Choroid plexus epithelial cell (primary cell): ENCODE measurements around the gene KRTAP9-3.
"Not testable (repeated sequence)": the region's sequence is repeated elsewhere in the genome, so short reads cannot be mapped to it uniquely, and the experiment has no call there.

Experiments used
- DNase-seq: peaks from one replicate; pipeline ENCODE4 v3.0.0-alpha.2; 2010; ENCODE audit warnings: low read depth
- H3K4me3 ChIP-seq: 2 replicates; pipeline ENCODE4 v1.5.1; 2011; ENCODE audit warnings: low read depth, mild to moderate bottlenecking, control low read depth, low read length, moderate library complexity
- CTCF ChIP-seq: conservative IDR thresholded peaks from 2 replicates; pipeline ENCODE4 v1.5.1; 2011; ENCODE audit warnings: low read depth, mild to moderate bottlenecking, control low read depth, inconsistent platforms, low read length, moderate library complexity

KRTAP9-3 gene

GRCh38 chr17:41271858-41272257 is 39.6 kb downstream of the KRTAP9-3 start:
- no peak for TF ChIP-seq CTCF
- DNase-seq, result no peak
- no peak overlapping the region for H3K4me3 ChIP-seq

GRCh38 chr17:41275648-41276190 is 43.5 kb downstream of the KRTAP9-3 start, which contains the start of gene KRTAP9-7:
Gene KRTAP9-7, plus strand, starts transcription at chr17:41275698. Its CDS starts 0 bp downstream, at chr17:41275698.
- not testable (repeated sequence) for H3K4me3 ChIP-seq, DNase-seq

- TF ChIP-seq CTCF, result no peak
- no peak for DNase-seq
- H3K4me3 ChIP-seq, result no peak overlapping the region
These were observed 46.1 kb downstream of the KRTAP9-3 start for GRCh38 chr17:41278176-41278955.
